Neural cell (in vitro differentiated cells): ENCODE data around the gene FAM107B. TPM values are rescaled to one million over a fixed set of nuclear protein-coding genes. Genes with fewer than 3 reads are reported as not detected.

Experiments
- H2AFZ ChIP-seq: fragments of 200-600, 300-800 bp; sonication (generic), shearing (Covaris generic); 2 replicates; pipeline ENCODE4 v1.6.0; 2014; ENCODE audit warnings: low read depth, mild to moderate bottlenecking, antibody characterized with exemption, low read length, moderate library complexity
- H3F3A ChIP-seq: fragments of 200-600 bp; shearing (Covaris generic); 2 replicates; pipeline ENCODE4 v1.6.1; 2016; ENCODE audit warnings: mild to moderate bottlenecking, moderate library complexity, mixed read lengths, antibody characterized with exemption, low read length; ENCODE audit not compliant: insufficient read depth, poor library complexity, severe bottlenecking
- H3K27ac ChIP-seq: fragments of 200-600, 300-800 bp; sonication (generic), shearing (Covaris generic); 2 replicates; pipeline ENCODE4 v1.5.1; 2014; ENCODE audit warnings: mild to moderate bottlenecking, low read length, moderate library complexity
- H3K27me3 ChIP-seq: fragments of 300-800, 200-600 bp; sonication (generic), shearing (Covaris generic); 2 replicates; pipeline ENCODE4 v1.6.0; 2014; ENCODE audit warnings: mild to moderate bottlenecking, low read depth, low read length, moderate library complexity; ENCODE audit not compliant: insufficient read depth
- H3K36me3 ChIP-seq: fragments of 300-800, 200-600 bp; sonication (generic), shearing (Covaris generic); 2 replicates; pipeline ENCODE4 v1.5.1; 2014; ENCODE audit warnings: mild to moderate bottlenecking, antibody characterized with exemption, low read length, moderate library complexity; ENCODE audit not compliant: insufficient read depth
- H3K4me2 ChIP-seq: fragments of 300-800, 200-600 bp; sonication (generic), shearing (Covaris generic); 2 replicates; pipeline ENCODE4 v1.6.0; 2014; ENCODE audit warnings: mild to moderate bottlenecking, low read length
- H3K4me3 ChIP-seq: fragments of 300-800, 200-600 bp; sonication (generic), shearing (Covaris generic); 2 replicates; pipeline ENCODE4 v1.5.1; 2014; ENCODE audit warnings: mild to moderate bottlenecking, low read length, moderate library complexity
- H3K79me2 ChIP-seq: fragments of 200-600 bp; shearing (Covaris generic); replicated peaks from 2 replicates; pipeline ENCODE4 v1.6.0; 2014; ENCODE audit warnings: mild to moderate bottlenecking, low read length, moderate library complexity; ENCODE audit not compliant: insufficient read depth
- H3K9ac ChIP-seq: fragments of 300-800, 200-600 bp; sonication (generic), shearing (Covaris generic); 2 replicates; pipeline ENCODE4 v1.6.1; 2016; ENCODE audit warnings: mild to moderate bottlenecking, low read length, mixed read lengths
- H3K9me2 ChIP-seq: fragments of 200-600 bp; shearing (Covaris generic); 2 replicates; pipeline ENCODE4 v1.6.1; 2016; ENCODE audit warnings: mild to moderate bottlenecking, low read length, mixed read lengths; ENCODE audit not compliant: insufficient read depth
- H3K9me3 ChIP-seq: fragments of 200-600, 300-800 bp; sonication (generic), shearing (Covaris generic); 2 replicates; pipeline ENCODE4 v1.6.1; 2016; ENCODE audit warnings: mild to moderate bottlenecking, mixed run types, low read length, moderate library complexity, mixed read lengths
- H4K20me1 ChIP-seq: fragments of 200-600 bp; shearing (Covaris generic); 2 replicates; pipeline ENCODE4 v1.6.1; 2016; ENCODE audit warnings: mild to moderate bottlenecking, mixed run types; ENCODE audit not compliant: insufficient read depth
- EP300 ChIP-seq: fragments of 450-650 bp; conservative IDR thresholded peaks from 2 replicates; pipeline ENCODE4 v1.6.1; 2014; ENCODE audit warnings: antibody characterized with exemption, mild to moderate bottlenecking, moderate library complexity; ENCODE audit not compliant: poor library complexity, severe bottlenecking
- EZH2 ChIP-seq: fragments of 200-600, 300-800 bp; shearing (Covaris generic), sonication (generic); IDR thresholded peaks from 2 replicates; pipeline ENCODE4 v1.6.1; 2014; ENCODE audit warnings: antibody characterized with exemption, low read length, borderline replicate concordance, mild to moderate bottlenecking; ENCODE audit not compliant: insufficient read depth, poor library complexity, severe bottlenecking
- MXI1 ChIP-seq: fragments of 450-650 bp; conservative IDR thresholded peaks from 2 replicates; pipeline ENCODE4 v1.6.1; 2014; ENCODE audit warnings: antibody characterized with exemption, mild to moderate bottlenecking; ENCODE audit not compliant: poor library complexity, severe bottlenecking
- POLR2AphosphoS5 ChIP-seq: IDR thresholded peaks from 2 replicates; pipeline ENCODE4 v1.6.1; 2012
- RAD21 ChIP-seq: fragments of 450-650 bp; conservative IDR thresholded peaks from 2 replicates; pipeline ENCODE4 v1.6.1; 2014; ENCODE audit warnings: antibody characterized with exemption, mild to moderate bottlenecking, moderate library complexity
- SMC3 ChIP-seq: fragments of 450-650 bp; conservative IDR thresholded peaks from 2 replicates; pipeline ENCODE4 v1.6.1; 2014; ENCODE audit warnings: antibody characterized with exemption, mild to moderate bottlenecking, moderate library complexity; ENCODE audit not compliant: poor library complexity
- TAF1 ChIP-seq: IDR thresholded peaks from 2 replicates; pipeline ENCODE4 v1.6.1; 2012; ENCODE audit warnings: low read depth
- polyA plus RNA-seq: library from polyadenylated mRNA; depleted of rRNA; stranded (reverse); fragments of >200 nt; gene quantifications from 2 replicates; pipeline ENCODE4 v1.2.3, GENCODE V29; 2014
- TF ChIP-seq, protein P1 (sequence below): IDR thresholded peaks from 2 replicates; pipeline ENCODE4 v1.6.1; 2012; ENCODE audit warnings: borderline replicate concordance
- TF ChIP-seq, protein P2 (sequence below): fragments of 450-650 bp; IDR thresholded peaks from 2 replicates; pipeline ENCODE4 v1.5.1; 2014; ENCODE audit warnings: antibody characterized with exemption, mild to moderate bottlenecking, moderate library complexity; ENCODE audit not compliant: poor library complexity, severe bottlenecking

Gene FAM107B
- polyA plus RNA-seq, 1 donor from 2014 or later: 106 TPM

DNA sequence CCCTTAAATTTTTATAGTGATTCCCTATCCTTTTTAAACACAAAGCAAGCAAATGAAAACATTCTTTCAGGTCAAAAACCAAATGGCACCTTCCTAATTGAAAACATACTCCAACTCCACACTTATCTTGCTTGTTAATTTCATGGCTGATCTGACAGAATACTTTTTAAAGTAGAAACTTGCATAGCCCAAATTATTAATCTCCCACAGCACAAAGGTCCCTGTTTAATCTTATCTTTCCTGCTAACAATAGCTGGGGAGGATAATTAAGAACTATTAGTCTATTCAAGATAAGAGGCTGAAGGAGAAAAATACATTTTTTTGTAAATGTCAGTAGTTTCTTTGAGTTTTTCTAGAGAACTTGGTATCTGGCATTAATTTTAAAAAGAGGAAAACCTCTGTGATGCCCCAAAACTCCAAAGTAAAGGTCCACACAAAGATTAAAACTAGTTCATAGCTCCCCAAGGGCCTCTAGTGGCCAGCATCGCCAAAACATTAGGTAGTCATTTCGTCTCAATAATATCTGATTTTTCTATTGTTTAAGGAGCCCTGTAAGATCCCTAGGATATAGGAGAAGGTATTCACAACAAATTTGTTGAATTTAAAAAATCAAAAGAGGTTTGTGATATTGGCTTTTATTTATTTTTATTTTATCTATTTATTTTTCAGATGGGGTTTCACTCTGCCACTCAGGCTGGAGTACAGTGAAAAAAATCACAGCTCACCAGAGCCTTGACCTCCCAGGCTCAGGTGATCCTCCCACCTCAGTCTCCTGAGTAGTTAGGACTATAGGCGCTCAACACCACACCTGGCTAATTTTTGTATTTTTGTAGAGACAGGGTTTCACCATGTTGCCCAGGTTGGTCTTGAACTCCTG lies 48.4 kb upstream of the FAM107B start:
- no peaks in the 10 kb centered on the region for H3K9me3 ChIP-seq
- H4K20me1 ChIP-seq: no peaks in the 10 kb centered on the region
- H3K9ac ChIP-seq: no peak overlapping the region
- H3K36me3 ChIP-seq: no peaks in the 10 kb centered on the region
- H3F3A ChIP-seq: no peaks in the 10 kb centered on the region
- peak; percentile 79 for TF ChIP-seq SMC3
- TF ChIP-seq, protein P1, sequence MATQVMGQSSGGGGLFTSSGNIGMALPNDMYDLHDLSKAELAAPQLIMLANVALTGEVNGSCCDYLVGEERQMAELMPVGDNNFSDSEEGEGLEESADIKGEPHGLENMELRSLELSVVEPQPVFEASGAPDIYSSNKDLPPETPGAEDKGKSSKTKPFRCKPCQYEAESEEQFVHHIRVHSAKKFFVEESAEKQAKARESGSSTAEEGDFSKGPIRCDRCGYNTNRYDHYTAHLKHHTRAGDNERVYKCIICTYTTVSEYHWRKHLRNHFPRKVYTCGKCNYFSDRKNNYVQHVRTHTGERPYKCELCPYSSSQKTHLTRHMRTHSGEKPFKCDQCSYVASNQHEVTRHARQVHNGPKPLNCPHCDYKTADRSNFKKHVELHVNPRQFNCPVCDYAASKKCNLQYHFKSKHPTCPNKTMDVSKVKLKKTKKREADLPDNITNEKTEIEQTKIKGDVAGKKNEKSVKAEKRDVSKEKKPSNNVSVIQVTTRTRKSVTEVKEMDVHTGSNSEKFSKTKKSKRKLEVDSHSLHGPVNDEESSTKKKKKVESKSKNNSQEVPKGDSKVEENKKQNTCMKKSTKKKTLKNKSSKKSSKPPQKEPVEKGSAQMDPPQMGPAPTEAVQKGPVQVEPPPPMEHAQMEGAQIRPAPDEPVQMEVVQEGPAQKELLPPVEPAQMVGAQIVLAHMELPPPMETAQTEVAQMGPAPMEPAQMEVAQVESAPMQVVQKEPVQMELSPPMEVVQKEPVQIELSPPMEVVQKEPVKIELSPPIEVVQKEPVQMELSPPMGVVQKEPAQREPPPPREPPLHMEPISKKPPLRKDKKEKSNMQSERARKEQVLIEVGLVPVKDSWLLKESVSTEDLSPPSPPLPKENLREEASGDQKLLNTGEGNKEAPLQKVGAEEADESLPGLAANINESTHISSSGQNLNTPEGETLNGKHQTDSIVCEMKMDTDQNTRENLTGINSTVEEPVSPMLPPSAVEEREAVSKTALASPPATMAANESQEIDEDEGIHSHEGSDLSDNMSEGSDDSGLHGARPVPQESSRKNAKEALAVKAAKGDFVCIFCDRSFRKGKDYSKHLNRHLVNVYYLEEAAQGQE: no peak
- TF ChIP-seq, protein P2, sequence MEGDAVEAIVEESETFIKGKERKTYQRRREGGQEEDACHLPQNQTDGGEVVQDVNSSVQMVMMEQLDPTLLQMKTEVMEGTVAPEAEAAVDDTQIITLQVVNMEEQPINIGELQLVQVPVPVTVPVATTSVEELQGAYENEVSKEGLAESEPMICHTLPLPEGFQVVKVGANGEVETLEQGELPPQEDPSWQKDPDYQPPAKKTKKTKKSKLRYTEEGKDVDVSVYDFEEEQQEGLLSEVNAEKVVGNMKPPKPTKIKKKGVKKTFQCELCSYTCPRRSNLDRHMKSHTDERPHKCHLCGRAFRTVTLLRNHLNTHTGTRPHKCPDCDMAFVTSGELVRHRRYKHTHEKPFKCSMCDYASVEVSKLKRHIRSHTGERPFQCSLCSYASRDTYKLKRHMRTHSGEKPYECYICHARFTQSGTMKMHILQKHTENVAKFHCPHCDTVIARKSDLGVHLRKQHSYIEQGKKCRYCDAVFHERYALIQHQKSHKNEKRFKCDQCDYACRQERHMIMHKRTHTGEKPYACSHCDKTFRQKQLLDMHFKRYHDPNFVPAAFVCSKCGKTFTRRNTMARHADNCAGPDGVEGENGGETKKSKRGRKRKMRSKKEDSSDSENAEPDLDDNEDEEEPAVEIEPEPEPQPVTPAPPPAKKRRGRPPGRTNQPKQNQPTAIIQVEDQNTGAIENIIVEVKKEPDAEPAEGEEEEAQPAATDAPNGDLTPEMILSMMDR: peak; percentile 72
- TF ChIP-seq RAD21: peak; percentile 76
- TF ChIP-seq EZH2: no peak
- no peak for TF ChIP-seq MXI1
- no peak for TF ChIP-seq TAF1
- no peak for TF ChIP-seq EP300
- no peak for TF ChIP-seq POLR2AphosphoS5
- no peak overlapping the region for H2AFZ ChIP-seq
- no peaks in the 10 kb centered on the region for H3K79me2 ChIP-seq
- H3K27ac ChIP-seq: no peak overlapping the region
- no peaks in the 10 kb centered on the region for H3K27me3 ChIP-seq
- no peak overlapping the region for H3K4me2 ChIP-seq
- H3K9me2 ChIP-seq: no peaks in the 10 kb centered on the region
- H3K4me3 ChIP-seq: no peak overlapping the region

DNA sequence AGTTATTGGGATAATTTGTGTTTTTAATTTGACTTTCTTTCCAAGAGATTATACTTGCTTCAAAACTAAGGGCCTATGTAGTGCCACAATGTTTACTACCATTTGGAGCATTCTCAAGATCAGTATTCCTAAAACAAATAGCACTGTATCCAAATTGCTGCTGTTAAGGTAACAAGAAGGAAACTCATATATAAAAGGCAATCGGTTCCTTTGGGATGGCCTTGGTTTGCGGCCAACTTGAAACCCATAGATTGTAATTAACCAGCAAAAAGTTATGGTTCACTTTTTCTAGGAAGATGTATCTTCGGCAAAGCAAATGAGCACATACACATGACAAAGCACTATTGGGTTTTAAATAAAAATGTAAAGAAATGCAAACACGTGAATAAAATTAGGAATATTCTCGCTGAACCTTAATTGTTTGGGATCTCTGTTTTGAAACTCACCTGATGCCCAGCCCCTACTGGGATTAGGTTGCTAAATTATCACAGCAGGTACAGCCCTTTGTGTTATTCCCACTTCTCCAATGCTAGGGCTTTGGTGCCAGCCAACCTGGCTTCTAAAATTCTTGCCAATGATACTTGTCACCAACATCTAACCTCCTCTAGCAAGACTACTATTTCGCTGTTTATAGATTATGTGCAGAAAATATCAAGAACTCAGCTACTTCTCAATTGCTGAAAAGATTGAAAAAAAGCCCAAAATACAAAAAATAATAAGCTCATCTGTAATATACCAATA lies 47.1 kb upstream of the FAM107B start:
- Histone ChIP-seq H3K9me3 (no peaks in the 10 kb centered on the region), H3K36me3 (no peaks in the 10 kb centered on the region), H3K79me2 (no peaks in the 10 kb centered on the region), H3K27ac (no peak overlapping the region), H3K9ac (no peak overlapping the region), H4K20me1 (no peaks in the 10 kb centered on the region), H3K27me3 (no peaks in the 10 kb centered on the region), H3F3A (no peaks in the 10 kb centered on the region), H3K4me3 (no peak overlapping the region), H3K9me2 (no peaks in the 10 kb centered on the region), H2AFZ (no peak overlapping the region), H3K4me2 (no peak overlapping the region)
- TF ChIP-seq RAD21: no peak
- no peak for TF ChIP-seq EP300
- TF ChIP-seq, protein P2: no peak
- TF ChIP-seq SMC3: no peak
- TF ChIP-seq EZH2: no peak
- no peak for TF ChIP-seq POLR2AphosphoS5
- TF ChIP-seq TAF1: no peak
- TF ChIP-seq MXI1: no peak
- TF ChIP-seq, protein P1: no peak
